HG03139 (cell line): ENCODE results near the gene FAT4.

Source experiments
- ATAC-seq: cut with Tn5 transposase; IDR thresholded peaks from one replicate; pipeline ENCODE4 v1.9.1; 2021; ENCODE audit not compliant: unreplicated experiment

FAT4 gene

DNA sequence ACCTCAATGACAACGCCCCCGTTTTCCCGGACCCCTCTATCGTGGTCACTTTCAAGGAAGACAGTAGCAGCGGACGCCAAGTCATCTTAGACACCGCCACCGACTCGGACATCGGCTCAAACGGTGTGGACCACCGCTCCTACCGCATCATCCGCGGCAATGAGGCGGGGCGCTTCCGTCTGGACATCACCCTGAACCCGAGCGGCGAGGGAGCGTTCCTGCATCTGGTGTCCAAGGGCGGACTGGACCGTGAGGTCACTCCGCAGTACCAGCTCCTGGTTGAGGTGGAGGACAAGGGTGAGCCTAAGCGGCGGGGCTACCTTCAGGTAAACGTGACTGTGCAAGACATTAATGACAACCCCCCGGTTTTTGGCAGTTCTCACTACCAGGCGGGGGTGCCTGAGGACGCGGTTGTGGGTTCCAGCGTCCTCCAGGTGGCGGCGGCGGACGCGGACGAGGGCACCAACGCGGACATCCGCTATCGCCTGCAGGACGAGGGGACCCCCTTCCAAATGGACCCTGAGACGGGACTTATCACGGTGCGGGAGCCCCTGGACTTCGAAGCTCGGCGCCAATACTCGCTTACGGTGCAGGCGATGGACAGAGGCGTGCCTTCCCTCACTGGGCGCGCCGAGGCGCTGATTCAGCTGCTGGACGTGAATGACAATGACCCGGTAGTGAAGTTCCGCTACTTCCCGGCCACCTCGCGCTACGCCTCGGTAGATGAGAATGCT lies 2.2 kb downstream of the FAT4 start:
- ATAC-seq, result no peak

DNA sequence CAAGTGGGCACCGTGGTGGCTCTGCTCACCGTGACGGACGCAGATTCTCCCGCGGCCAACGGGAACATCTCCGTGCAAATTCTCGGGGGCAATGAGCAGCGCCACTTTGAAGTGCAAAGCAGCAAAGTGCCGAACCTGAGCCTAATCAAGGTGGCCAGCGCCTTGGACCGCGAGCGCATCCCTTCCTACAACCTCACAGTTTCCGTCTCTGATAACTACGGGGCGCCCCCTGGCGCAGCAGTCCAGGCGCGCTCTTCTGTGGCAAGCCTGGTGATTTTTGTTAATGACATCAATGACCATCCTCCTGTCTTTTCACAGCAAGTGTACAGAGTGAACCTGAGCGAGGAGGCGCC lies 2.7 kb downstream of the FAT4 start:
- no peak for ATAC-seq

DNA sequence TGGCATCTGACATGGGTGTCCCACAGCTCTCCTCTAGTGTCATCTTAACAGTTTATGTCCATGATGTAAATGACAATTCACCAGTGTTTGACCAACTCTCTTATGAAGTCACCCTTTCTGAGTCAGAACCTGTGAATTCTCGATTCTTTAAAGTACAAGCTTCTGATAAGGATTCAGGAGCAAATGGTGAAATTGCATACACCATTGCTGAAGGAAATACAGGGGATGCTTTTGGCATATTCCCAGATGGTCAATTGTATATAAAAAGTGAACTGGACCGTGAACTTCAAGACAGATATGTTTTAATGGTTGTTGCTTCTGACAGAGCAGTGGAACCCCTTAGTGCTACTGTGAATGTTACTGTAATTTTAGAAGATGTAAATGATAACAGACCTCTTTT lies 4.6 kb downstream of the FAT4 start:
- no peak for ATAC-seq

DNA sequence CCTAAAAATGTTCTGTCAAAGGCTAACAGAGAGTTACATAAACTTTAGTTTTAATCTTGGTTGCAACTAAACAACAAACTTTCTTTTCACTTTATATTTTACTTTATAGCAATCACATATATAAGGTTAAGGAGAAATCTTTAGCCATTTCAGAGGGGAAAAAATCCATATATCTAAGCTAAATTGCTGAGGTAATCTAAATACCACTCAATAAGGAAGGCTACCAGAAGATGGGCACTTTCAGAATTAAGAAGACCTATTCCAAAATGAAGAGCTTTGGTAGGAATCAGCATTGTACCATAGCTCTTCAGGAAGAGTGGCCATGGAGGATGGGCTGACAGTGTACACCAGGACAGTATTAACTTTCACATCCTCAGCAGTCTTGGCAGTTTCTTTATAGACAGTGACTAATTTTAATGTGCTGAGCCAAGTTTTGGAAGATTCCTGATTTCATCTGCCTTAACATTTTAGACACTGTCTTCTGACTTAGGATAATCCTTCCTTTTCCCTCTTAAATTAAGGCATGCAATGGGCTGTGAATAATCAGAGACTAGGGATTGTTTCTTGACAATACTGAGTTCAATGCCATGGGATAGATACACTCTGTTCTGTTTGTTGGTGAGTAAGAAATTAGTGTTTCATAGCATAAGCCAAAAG lies 7.1 kb downstream of the FAT4 start:
- ATAC-seq, result no peak

DNA sequence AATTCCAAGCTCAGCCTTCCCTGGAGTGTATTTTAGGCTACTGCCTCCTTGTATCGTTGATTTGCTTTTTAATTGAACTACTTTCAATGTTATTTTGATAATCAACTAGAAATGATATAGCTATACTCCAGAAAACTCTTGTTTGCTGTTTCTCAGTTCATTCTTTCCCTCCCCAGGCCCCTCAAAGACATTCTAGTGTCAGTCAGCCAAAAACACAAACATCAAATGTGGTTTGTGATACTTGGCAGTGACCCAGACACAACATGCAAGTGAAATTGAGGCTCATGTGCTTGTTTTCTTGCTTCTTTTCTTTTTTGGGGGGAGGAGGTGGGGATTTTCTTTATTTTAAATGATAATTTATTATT lies 7.6 kb downstream of the FAT4 start:
- no peak for ATAC-seq

DNA sequence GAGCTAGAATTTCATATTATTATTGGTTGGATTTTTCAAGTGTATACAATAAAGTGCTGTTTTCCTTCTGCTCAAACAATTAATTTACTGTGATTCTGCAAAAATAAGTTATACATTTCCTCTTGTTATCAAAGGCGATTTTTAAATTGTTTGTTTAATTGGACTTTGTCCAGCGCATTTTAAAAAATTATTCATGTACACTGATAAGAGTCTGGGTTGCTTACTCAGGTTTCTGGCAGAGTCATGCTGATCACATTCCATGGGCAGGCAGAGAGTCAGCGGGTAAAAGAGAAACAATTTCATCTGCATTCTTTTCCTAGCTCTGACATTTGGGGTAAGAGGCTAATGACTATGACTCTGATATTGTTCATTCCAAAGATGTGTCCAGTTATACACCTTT lies 8.9 kb downstream of the FAT4 start:
- ATAC-seq, result no peak

DNA sequence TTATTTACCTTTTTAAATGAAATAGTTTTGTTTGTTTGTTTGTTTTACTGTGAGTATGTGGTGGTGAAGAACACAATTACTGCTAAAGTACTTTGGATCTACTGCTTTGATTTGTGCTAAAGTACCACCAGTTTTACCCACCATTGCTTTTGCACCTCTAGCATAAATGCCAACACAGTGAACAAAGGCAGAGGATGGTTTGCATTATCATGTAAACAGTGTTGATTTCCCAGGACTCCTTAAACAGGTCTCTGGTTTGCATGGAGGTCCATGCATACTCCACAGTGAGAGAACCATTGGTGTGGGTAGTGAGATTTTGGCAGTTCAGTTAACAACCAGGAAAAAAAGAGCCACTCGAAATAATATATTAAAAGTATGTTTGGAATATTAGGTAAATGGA lies 11.0 kb downstream of the FAT4 start:
- ATAC-seq, result no peak

DNA sequence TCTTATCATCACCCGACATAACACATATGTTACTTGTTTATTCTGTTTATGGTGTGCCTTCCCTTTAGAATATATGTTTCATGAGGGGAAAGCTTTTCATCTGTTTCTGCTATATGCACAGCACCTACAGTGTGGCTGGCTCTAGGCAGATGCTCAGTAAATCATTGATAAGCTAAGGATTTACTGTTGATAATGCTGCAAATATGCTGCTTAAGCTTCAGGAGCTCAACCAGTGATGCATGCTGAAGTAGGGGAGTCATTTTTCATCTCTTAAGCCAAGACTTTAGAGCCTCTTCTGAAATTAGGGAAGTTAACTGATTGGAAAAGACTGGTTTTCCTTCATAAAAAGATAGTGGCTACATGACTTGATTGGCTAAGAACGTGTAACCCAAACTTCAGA lies 16.4 kb downstream of the FAT4 start:
- no peak for ATAC-seq

DNA sequence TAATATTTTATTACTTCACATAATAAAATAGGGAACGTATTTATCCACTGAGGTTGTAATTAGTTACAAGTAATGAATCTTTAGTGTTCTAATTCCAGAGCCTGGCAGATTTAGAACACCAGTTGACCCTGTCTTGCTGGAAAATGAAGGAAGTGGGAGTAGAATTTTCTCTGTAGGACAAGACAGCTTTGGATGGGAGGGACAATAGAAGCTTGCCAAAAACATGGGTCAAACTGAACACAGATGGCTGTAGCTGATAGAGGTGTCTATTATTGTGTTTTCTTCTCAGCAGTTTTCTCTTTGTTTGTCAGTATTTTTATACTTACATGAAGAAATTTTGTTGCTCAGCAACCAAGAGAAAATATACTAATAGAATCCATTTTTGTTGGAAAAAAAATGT lies 20.2 kb downstream of the FAT4 start:
- ATAC-seq, result no peak

DNA sequence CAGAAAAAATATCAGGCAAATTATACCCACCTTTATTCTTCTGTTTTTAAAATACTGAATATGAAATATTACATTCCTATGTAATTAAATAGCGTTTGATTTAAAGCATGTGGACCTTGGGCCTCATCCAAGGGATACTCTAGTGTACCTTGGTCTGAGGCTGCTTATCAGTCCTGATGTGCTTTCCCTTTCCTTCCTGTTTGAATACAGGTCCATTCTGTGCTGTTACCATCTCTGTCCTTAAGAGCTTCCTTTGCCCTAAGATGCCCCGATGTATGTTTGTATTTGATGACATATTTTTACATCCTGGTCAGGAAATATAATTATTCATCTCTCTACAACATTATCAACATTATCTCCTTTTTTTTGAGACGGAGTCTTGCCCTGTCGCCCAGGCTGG lies 24.1 kb downstream of the FAT4 start:
- no peak for ATAC-seq

DNA sequence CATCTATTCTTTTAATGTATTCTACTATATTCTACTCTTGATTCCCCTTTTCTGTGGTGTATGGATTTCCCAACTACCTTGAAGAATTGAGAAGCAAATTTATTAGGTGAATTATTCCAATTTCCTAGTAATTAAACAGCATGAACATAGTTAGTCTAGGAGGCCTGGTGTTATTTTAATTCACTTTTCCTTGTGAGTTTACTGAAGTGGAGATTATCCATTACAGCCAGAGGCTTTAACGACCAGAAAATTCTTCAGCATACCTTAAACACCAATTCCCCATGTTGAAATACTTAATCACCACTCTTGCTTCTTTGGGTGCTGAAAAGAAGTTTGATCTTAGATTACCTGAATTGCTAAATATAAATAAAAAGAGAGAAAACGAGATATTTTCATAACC lies 29.4 kb downstream of the FAT4 start:
- no peak for ATAC-seq

DNA sequence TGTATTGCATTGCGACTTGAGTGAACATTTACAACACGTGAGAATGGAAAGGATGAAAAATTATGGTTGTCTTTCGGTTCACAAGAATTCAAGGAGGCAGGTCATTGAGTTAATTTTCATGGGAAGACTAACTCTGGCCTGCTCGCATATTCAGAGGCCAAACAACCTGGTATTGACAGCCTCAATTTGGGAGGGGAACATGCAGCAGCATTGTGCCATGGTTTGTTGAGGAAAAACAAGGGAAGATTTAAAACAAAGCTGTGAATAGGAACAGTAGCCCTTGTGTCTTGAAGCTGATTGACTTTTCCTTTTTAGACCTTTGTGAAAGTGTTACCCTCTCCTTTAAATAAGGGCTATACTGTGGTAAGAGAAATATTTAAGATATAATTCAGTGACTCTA lies 31.9 kb downstream of the FAT4 start:
- ATAC-seq, result no peak

DNA sequence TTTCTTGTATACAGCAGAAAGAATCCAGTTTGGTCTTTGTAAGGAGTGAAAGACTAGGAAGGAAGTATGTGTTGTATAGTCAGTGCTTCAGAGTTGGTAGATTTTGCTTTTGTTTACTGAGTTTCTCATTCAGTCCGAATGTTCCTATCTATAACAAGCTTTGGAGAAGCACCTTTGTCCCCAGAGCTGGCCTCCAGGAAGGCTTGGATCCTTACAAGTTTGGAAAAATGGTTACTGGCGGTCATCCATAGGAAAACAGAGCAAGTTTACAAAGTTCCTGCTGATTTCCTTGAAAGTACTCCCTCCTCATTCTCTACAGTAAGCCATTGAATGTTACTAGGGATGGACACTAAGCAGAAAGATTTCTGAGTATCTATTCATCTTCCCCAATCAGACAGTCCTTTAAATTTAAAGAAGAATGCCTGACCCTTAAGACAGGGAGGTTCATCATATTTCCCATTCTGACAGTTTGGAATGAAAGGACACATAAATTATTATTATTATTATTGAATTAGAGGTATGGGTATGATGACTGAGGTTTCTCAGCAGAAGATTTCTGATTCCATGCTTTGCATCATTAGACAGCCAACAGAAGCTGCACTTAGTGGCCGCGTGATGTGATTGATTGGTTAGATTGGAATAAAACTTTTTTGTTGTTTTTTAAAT lies 35.8 kb downstream of the FAT4 start:
- ATAC-seq, result no peak

DNA sequence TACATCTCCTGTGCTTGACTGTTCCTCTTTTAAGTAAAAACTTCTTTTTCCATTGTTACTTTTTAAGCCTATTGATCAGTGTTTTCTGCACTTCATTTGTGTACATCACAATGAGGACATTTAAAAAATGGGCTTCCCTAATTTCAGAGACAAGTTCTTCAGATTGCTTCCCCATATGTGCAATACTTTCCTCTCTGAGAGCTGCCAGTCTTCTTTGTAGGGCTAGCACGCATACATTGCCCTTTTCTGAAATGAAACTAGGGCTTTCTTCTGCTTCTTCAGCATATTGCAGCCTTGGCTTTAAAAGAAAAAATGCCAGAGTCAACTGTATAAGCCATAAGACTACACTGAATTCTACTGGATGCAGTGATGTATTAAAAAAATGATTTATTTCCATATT lies 37.8 kb downstream of the FAT4 start:
- no peak for ATAC-seq

DNA sequence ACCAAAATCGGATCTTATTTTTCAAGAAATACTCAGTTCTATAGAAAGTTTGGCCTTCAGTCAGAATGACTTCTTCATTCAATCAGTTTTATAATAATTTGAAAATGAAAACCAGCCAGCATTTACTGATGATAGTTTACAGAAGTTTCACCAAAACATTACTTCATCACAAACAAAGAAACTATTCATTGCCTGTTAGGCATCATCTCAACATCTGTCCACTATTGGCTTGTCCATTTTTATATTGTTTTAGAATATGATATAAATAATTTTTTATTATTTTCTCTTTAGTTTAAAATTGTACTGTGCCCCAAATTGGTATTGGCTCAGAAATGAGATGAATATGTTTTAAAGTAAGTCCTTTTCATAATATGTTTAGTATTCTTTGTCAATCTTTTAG lies 38.4 kb downstream of the FAT4 start:
- no peak for ATAC-seq

DNA sequence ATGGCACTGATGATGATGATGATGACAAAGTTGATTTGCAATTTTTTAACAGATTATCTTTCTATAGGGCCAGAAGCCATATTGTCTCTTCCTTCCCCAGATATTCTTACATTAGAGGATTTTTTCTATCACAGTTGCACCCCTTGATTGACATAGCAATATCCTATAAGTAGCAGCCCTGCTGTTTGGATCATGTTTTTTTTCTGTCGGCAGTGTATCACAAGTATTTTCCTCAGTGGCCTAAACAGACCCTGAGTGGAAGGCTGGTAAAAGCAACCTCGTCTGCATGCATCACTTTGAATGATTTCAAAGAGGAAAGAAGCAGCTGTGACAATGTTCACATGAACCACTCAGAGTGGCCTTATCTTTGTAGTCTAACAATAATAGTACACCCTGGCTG lies 41.0 kb downstream of the FAT4 start:
- no peak for ATAC-seq

DNA sequence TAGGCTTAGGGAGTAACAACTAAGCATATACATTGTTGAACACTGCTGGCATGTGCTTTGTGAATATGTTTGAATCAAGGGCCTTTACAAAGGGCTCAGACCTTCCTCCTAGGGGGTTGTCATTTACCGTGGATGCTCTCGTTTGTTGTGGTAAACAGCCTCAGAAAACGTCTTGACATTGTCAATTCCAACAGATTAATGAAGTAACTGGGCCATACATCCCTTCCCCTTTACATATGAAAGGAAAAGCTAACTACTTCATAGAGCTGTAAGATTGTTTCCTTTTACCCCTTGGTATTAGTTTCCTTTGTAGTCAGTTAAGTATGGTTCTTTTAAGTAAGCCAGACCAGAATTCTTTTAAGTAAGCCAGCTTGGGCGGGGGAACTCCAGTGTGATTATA lies 42.9 kb downstream of the FAT4 start:
- no peak for ATAC-seq

DNA sequence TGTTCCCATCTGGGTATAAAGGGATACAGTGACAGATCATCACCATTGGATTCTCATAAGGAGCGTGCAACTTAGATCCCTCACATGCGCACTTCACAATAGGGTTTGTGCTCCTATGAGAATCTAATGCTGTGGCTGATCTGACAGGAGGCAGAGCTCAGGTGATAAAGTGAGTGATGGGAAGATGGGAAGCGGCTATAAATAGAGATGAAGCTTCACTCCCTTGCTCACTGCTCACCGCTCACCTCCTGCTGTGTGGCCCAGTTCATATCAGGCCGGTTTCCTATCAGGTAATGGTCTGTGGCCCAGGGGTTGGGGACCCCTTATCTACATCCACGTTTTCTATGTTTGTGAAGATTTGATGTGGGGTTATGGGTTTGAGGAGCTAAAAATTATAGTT lies 43.7 kb downstream of the FAT4 start:
- ATAC-seq, result no peak

DNA sequence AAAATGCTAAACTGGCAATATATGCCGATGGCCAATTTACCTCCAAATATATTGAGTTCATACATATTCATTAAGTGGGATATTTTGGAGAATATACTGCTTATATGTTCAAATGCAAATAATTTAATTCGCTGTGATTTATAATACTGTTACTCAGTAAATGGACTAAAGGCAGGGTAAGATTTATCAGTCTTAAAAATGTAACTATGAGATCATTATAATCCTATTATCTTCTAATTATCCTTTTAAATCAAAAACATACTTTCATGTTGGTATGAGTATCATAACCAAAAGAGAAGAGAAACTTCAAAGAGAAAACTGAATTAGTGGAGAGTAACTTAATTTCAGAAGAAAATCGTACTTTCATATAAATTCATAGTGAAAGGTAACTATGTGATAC lies 44.6 kb downstream of the FAT4 start:
- ATAC-seq, result no peak

DNA sequence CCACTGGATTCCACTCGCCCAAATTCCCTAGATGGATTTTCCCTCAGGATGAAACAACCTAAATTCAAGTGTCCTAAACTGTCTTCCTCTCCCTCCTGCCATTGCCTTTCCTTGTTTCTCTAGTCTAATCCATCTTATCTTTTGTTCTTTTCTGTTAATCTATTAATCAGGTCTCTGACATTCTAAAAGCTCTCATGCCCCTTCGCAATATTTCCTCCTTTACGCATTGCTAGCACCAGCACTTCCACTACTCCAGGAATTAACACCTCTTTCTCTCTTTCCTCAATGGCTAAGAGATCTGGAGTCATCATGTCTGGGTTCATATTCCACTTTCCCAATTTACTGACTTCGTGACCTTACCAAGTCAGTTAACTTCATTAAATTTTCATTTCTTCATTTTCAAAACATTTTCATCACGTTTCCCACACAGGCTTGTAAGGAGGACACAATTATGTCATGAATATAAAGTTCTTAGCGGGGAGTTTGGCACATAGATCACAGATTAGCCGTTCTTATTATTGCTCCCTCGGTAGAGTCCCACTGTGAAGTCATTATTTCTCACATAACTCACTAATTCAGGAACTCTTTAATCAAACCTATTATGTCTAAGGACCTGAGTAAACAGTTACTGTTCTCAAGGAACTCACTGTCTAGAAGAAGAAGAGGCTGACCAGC lies 45.3 kb downstream of the FAT4 start:
- no peak for ATAC-seq

DNA sequence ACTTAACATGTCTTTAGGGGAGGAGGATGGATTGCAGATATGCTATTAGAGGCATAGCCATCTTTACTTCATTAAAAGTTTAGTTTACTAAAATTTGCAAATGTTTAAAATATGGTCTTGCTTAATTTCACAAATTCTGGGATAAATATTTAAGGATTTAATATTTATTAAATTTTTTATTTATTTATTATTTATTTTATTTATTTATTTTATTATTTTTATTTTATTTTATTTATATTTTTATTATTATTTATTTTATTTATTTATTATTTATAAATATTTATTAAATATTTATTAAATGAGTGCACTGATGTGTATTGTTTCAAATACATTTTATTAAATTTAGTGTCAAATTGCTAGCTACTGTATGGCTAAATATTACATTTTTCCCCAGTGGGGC lies 46.0 kb downstream of the FAT4 start:
- ATAC-seq, result no peak
